Activated CD4-positive, alpha-beta memory T cell treated with anti-CD3 and anti-CD28 coated beads for 36 hours (primary cell): Measurements from ENCODE around the gene DPYD. TPM values are rescaled to one million over a fixed set of nuclear protein-coding genes. Genes with fewer than 3 reads are reported as not detected.
A peak's percentile ranks its signal among the peaks of the same experiment; 100 is the strongest.

Experiments used
- CTCF ChIA-PET: fragments of 350-600 bp; sonication (Branson Sonifier 250); formaldehyde crosslinking; loops from one replicate; lab custom pipeline; 2021; ENCODE audit warnings: antibody characterized with exemption, inconsistent platforms; lab: Charles Lee
- POLR2A ChIA-PET: fragments of 350-600 bp; sonication (Branson Sonifier 250); formaldehyde crosslinking; loops from one replicate; lab custom pipeline; 2021; ENCODE audit warnings: antibody characterized with exemption; lab: Charles Lee
- DNase-seq: peaks from one replicate; pipeline ENCODE4 v3.0.0-alpha.2; 2020
- H3K27ac Mint-ChIP-seq: one replicate; pipeline ENCODE4 v1.8.0; 2021; ENCODE audit warnings: mixed read lengths
- H3K27me3 Mint-ChIP-seq: one replicate; pipeline ENCODE4 v1.8.0; 2021; ENCODE audit warnings: mixed read lengths
- H3K36me3 Mint-ChIP-seq: one replicate; pipeline ENCODE4 v1.8.0; 2021; ENCODE audit warnings: mixed read lengths
- H3K4me1 Mint-ChIP-seq: one replicate; pipeline ENCODE4 v1.8.0; 2021; ENCODE audit warnings: low read depth, mixed read lengths
- H3K4me3 Mint-ChIP-seq: one replicate; pipeline ENCODE4 v1.8.0; 2021; ENCODE audit warnings: mild to moderate bottlenecking, mixed read lengths
- H3K9me3 Mint-ChIP-seq: one replicate; pipeline ENCODE4 v1.8.0; 2021; ENCODE audit warnings: mixed read lengths
- intact Hi-C: fragments of 100-400 bp; cut with micrococcal nuclease; formaldehyde crosslinking; loops from one replicate; pipeline ENCODE4 v1.15.1; 2023
- total RNA-seq, 2 experiments: library from RNA; stranded (reverse); gene quantifications; one replicate each; pipeline ENCODE4 v1.2.3, GENCODE V29; 2021

The DPYD gene
- total RNA-seq, 2 experiments from 2014 or later, result 11.8 to 12.2 TPM

- Mint-ChIP-seq H3K27ac (peak overlapping the region; percentile 30), H3K4me1 (peaks cover 38% of the 10 kb centered on the region), H3K4me3 (no peak overlapping the region), H3K36me3 (peaks cover 5% of the 10 kb centered on the region), H3K27me3 (no peaks in the 10 kb centered on the region), H3K9me3 (peaks cover under 1% of the 10 kb centered on the region)
- intact Hi-C loops, result loop anchor here (1.0 kb wide), 1 partner anchor 16 kb away; no protein-coding TSS in a partner anchor
- ChIA-PET POLR2A (no interaction called here), CTCF (interaction anchor here (1.0 kb wide), 1 partner anchor 16 kb away, joined by 4 read pairs; the partner anchor contains the start of gene DPYD)
- no peak for DNase-seq
These were observed 16.3 kb downstream of the DPYD start for GRCh38 chr1:97904534-97904933.

- H3K4me1 Mint-ChIP-seq, result peaks cover 38% of the 10 kb centered on the region
- no peak overlapping the region for H3K4me3 Mint-ChIP-seq
- POLR2A ChIA-PET, result no interaction called here
- no peaks in the 10 kb centered on the region for H3K27me3 Mint-ChIP-seq
- CTCF ChIA-PET, result interaction anchor here (1.0 kb wide), 1 partner anchor 17 kb away, joined by 4 read pairs; the partner anchor contains the start of gene DPYD
- H3K27ac Mint-ChIP-seq, result no peak overlapping the region
- H3K9me3 Mint-ChIP-seq, result peaks cover 9% of the 10 kb centered on the region
- intact Hi-C loops, result loop anchor here (1.0 kb wide), 1 partner anchor 17 kb away; no protein-coding TSS in a partner anchor
- DNase-seq, result no peak
- H3K36me3 Mint-ChIP-seq, result peaks cover 13% of the 10 kb centered on the region
These were observed 17.2 kb downstream of the DPYD start for GRCh38 chr1:97903626-97904025.

GRCh38 chr1:97902067-97902466 is 18.8 kb downstream of the DPYD start:
- CTCF ChIA-PET, result no interaction called here
- POLR2A ChIA-PET, result interaction anchor here (1.4 kb wide), 1 partner anchor 18 kb away, joined by 4 read pairs; no protein-coding TSS in a partner anchor
- Mint-ChIP-seq H3K4me1 (peaks cover 43% of the 10 kb centered on the region), H3K9me3 (peaks cover 16% of the 10 kb centered on the region), H3K36me3 (peaks cover 18% of the 10 kb centered on the region), H3K4me3 (no peak overlapping the region), H3K27ac (peak overlapping the region; percentile 19), H3K27me3 (no peaks in the 10 kb centered on the region)
- DNase-seq, result no peak
- intact Hi-C loops, result no loop called here

- intact Hi-C loops, result no loop called here
These were observed 19.7 kb downstream of the DPYD start for GRCh38 chr1:97901017-97901658.

GRCh38 chr1:97898948-97899347 is 21.9 kb downstream of the DPYD start:
- DNase-seq, result no peak
- Mint-ChIP-seq H3K27ac (no peak overlapping the region), H3K36me3 (peaks cover 18% of the 10 kb centered on the region), H3K4me1 (peaks cover 45% of the 10 kb centered on the region), H3K27me3 (no peaks in the 10 kb centered on the region), H3K9me3 (peaks cover 16% of the 10 kb centered on the region), H3K4me3 (no peak overlapping the region)
- ChIA-PET POLR2A (no interaction called here), CTCF (no interaction called here)
- intact Hi-C loops, result no loop called here

More at GRCh38 chr1:97901017-97901658, 19.7 kb downstream of the DPYD start:
- DNase-seq, result no peak
- Mint-ChIP-seq H3K4me1 (peaks cover 44% of the 10 kb centered on the region), H3K36me3 (peaks cover 18% of the 10 kb centered on the region), H3K27me3 (no peaks in the 10 kb centered on the region), H3K4me3 (no peak overlapping the region), H3K27ac (no peak overlapping the region), H3K9me3 (peaks cover 16% of the 10 kb centered on the region)
- POLR2A ChIA-PET, result interaction anchor here (1.4 kb wide), 1 partner anchor 19 kb away, joined by 4 read pairs; no protein-coding TSS in a partner anchor
- CTCF ChIA-PET, result interaction anchor here (1.2 kb wide), 1 partner anchor 9 kb away, joined by 4 read pairs; no protein-coding TSS in a partner anchor

GRCh38 chr1:97895278-97895677 is 25.6 kb downstream of the DPYD start:
- Mint-ChIP-seq H3K36me3 (peaks cover 17% of the 10 kb centered on the region), H3K4me3 (no peak overlapping the region), H3K9me3 (peaks cover 16% of the 10 kb centered on the region), H3K4me1 (peaks cover 23% of the 10 kb centered on the region), H3K27me3 (no peaks in the 10 kb centered on the region), H3K27ac (no peak overlapping the region)
- DNase-seq, result no peak
- ChIA-PET CTCF (no interaction called here), POLR2A (no interaction called here)
- intact Hi-C loops, result no loop called here

GRCh38 chr1:97893844-97894243 is 27.0 kb downstream of the DPYD start:
- H3K4me1 Mint-ChIP-seq, result peaks cover 22% of the 10 kb centered on the region
- ChIA-PET POLR2A (no interaction called here), CTCF (no interaction called here)
- no peak overlapping the region for H3K4me3 Mint-ChIP-seq
- no peak overlapping the region for H3K27ac Mint-ChIP-seq
- DNase-seq, result no peak
- H3K9me3 Mint-ChIP-seq, result peaks cover 17% of the 10 kb centered on the region
- intact Hi-C loops, result no loop called here
- H3K36me3 Mint-ChIP-seq, result peaks cover 10% of the 10 kb centered on the region
- H3K27me3 Mint-ChIP-seq, result no peaks in the 10 kb centered on the region

- Mint-ChIP-seq H3K4me1 (peaks cover 14% of the 10 kb centered on the region), H3K4me3 (no peak overlapping the region), H3K27ac (no peak overlapping the region), H3K9me3 (peaks cover 23% of the 10 kb centered on the region), H3K36me3 (peaks cover 14% of the 10 kb centered on the region), H3K27me3 (no peaks in the 10 kb centered on the region)
- CTCF ChIA-PET, result no interaction called here
- DNase-seq, result no peak
- intact Hi-C loops, result no loop called here
- POLR2A ChIA-PET, result no interaction called here
These were observed 34.6 kb downstream of the DPYD start for GRCh38 chr1:97886199-97886598.

- Mint-ChIP-seq H3K9me3 (peaks cover 14% of the 10 kb centered on the region), H3K27ac (no peak overlapping the region), H3K4me1 (peaks cover 14% of the 10 kb centered on the region), H3K4me3 (no peak overlapping the region), H3K27me3 (no peaks in the 10 kb centered on the region), H3K36me3 (peaks cover 18% of the 10 kb centered on the region)
- intact Hi-C loops, result no loop called here
- CTCF ChIA-PET, result no interaction called here
- POLR2A ChIA-PET, result no interaction called here
- no peak for DNase-seq
These were observed 37.0 kb downstream of the DPYD start for GRCh38 chr1:97883823-97884222.

GRCh38 chr1:97877307-97877706 is 43.5 kb downstream of the DPYD start:
- Mint-ChIP-seq H3K27me3 (no peaks in the 10 kb centered on the region), H3K4me1 (peaks cover 8% of the 10 kb centered on the region), H3K9me3 (no peaks in the 10 kb centered on the region), H3K36me3 (peaks cover 22% of the 10 kb centered on the region), H3K27ac (peak overlapping the region; percentile 39), H3K4me3 (no peak overlapping the region)
- ChIA-PET CTCF (interaction anchor here (0.8 to 1.0 kb wide), 2 partner anchors 10 to 173 kb away, joined by 3 read pairs; no protein-coding TSS in a partner anchor), POLR2A (no interaction called here)
- no peak for DNase-seq
- intact Hi-C loops, result no loop called here

- CTCF ChIA-PET, result no interaction called here
- H3K4me1 Mint-ChIP-seq, result peaks cover 11% of the 10 kb centered on the region
- intact Hi-C loops, result no loop called here
These were observed 44.8 kb downstream of the DPYD start for GRCh38 chr1:97875996-97876395.

GRCh38 chr1:97870589-97870988 is 50.2 kb downstream of the DPYD start:
- Mint-ChIP-seq H3K27ac (no peak overlapping the region), H3K4me1 (peaks cover 15% of the 10 kb centered on the region)
- POLR2A ChIA-PET, result no interaction called here

More at GRCh38 chr1:97875996-97876395, 44.8 kb downstream of the DPYD start:
- no peaks in the 10 kb centered on the region for H3K9me3 Mint-ChIP-seq
- POLR2A ChIA-PET, result no interaction called here
- H3K36me3 Mint-ChIP-seq, result peaks cover 26% of the 10 kb centered on the region
- H3K27ac Mint-ChIP-seq, result no peak overlapping the region
- no peak overlapping the region for H3K4me3 Mint-ChIP-seq
- DNase-seq, result no peak
- H3K27me3 Mint-ChIP-seq, result no peaks in the 10 kb centered on the region

More at GRCh38 chr1:97870589-97870988, 50.2 kb downstream of the DPYD start:
- Mint-ChIP-seq H3K9me3 (peaks cover 20% of the 10 kb centered on the region), H3K4me3 (no peak overlapping the region), H3K36me3 (peaks cover 32% of the 10 kb centered on the region), H3K27me3 (no peaks in the 10 kb centered on the region)
- DNase-seq, result no peak
- intact Hi-C loops, result no loop called here
- CTCF ChIA-PET, result interaction anchor here (0.7 kb wide), 1 partner anchor 879 kb away, joined by 3 read pairs; no protein-coding TSS in a partner anchor
